GM13976 (cell line): ENCODE measurements around the gene ECE2.
A peak's percentile ranks its signal among the peaks of the same experiment; 100 is the strongest.

ENCODE experiments used
- DNase-seq: peaks from one replicate; pipeline ENCODE4 v3.0.0; 2012; ENCODE audit warnings: low spot score
- in situ Hi-C: fragments of 300-500 bp; cut with MboI; formaldehyde crosslinking; loops from one replicate; pipeline ENCODE4 v1.12.0; 2022; ENCODE audit warnings: low sequenced_read_pairs, mixed read lengths, inconsistent platforms; ENCODE audit not compliant: unreplicated experiment
- TF ChIP-seq, protein P1 (sequence below): IDR thresholded peaks from 2 replicates; pipeline ENCODE4 v1.5.1; 2012; ENCODE audit warnings: borderline replicate concordance, mild to moderate bottlenecking; ENCODE audit not compliant: insufficient read depth; ENCODE audit errors: extremely low read depth, missing control alignments, control extremely low read depth

Gene ECE2

DNA sequence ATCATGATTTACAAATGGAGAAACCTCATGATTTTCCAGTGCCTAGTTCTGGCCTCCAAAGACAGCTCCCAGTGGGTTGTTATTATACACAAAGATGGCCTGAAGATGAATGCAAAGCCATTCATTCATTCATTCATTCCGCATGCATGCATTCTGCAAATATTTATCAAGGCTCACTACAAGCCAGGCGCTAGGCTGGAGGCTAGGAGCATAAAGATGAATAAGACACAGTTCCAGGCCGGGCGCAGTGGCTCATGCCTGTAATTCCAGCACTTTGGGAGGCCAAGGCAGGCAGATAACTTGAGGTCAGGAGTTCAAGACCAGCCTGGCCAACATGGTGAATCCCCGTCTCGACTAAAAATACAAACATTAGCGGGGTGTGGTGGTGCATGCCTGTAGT, 20.8 kb downstream of the ECE2 start:
- TF ChIP-seq, protein P1, sequence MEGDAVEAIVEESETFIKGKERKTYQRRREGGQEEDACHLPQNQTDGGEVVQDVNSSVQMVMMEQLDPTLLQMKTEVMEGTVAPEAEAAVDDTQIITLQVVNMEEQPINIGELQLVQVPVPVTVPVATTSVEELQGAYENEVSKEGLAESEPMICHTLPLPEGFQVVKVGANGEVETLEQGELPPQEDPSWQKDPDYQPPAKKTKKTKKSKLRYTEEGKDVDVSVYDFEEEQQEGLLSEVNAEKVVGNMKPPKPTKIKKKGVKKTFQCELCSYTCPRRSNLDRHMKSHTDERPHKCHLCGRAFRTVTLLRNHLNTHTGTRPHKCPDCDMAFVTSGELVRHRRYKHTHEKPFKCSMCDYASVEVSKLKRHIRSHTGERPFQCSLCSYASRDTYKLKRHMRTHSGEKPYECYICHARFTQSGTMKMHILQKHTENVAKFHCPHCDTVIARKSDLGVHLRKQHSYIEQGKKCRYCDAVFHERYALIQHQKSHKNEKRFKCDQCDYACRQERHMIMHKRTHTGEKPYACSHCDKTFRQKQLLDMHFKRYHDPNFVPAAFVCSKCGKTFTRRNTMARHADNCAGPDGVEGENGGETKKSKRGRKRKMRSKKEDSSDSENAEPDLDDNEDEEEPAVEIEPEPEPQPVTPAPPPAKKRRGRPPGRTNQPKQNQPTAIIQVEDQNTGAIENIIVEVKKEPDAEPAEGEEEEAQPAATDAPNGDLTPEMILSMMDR = no peak
- no peak for DNase-seq
- in situ Hi-C loops = no loop called here

DNA sequence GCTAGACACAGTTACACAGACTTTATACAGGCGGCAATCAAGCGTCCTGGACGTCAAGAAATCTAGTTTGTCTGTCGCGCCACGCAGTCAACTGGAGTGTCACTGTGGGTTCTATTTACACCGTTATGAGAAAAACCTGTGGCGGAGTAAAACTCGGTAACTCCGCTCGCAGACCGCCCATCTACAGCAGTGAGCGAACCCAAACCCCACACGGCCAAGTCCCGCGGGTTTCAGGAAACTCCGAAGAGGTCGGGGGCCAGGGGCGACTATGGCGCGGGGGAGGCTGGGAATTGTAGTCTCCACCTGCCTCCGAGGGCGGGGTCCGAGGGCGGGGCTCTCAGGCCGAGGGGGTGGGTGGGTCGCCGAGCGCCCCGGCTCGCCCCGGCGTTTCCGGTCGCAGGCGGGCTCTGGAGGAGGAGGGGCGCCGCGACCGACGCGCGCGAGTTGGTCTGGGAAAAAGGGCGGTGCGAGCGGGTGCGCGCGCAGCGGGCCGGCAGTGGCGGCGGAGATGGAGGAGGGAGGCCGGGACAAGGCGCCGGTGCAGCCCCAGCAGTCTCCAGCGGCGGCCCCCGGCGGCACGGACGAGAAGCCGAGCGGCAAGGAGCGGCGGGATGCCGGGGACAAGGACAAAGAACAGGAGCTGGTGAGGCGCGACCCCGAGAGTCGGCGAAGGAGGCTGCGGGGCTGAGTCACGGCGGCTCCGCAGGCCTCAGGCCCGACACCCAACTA, 23.1 kb downstream of the ECE2 start, which contains the start of gene PSMD2:
PSMD2 (plus strand) TSS at position 483 of the 729 bp plus-strand sequence; CDS start at position 509, 26 bp downstream.
- peak; percentile 99 for DNase-seq
- in situ Hi-C loops = no loop called here
- TF ChIP-seq, protein P1 = no peak

DNA sequence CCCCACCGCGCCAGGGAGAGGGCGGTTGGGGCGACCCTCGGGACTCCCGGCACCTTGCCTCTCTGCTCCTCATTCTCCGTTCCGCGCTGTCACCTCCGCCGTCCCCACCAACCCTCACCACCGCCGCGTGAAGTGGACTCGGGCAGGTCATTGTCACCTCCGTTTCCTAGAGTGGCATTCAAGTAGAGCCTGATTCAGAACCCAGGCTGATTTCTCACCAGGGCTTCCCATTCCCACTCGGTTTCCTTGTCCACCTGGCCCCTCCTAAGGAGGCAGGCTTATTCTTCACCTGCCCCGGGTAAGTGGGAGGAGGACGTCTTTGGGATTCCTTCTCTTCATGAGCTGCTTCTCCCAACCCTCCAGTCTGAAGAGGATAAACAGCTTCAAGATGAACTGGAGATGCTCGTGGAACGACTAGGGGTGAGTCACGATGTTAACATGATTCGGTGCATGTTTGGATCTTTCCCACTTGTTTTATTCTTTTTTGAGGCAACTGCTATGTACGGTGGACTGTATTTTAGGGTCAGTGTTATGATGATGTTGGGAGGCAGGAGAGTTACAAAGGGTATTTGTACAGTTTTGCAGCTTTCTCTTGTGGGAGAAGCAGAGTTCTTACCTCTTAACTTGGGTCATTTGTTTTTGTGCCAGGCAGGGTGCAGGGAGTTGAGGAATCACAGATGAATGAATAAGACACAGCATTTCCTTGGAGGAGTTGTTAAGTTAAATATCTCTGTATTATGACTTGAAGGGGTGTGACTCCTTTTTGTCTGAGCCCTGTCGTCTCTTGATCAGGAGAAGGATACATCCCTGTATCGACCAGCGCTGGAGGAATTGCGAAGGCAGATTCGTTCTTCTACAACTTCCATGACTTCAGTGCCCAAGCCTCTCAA, 23.9 kb downstream of the ECE2 start:
- in situ Hi-C loops = no loop called here

DNA sequence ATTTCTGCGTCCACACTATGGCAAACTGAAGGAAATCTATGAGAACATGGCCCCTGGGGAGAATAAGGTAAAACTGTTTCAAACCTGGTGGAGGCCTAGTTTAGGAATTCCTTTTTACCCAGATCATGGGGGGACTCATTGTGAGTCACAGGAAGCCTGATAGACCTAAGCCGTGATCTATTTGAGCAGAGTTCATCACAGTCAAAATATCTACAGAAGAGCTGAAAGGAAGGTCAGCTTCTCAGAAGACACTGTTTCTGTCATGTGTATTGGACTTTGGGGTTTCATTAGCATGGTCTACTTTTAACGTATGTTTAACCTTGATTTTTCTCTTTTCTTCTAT, 24.5 kb downstream of the ECE2 start:
- in situ Hi-C loops = no loop called here
- DNase-seq = no peak
- TF ChIP-seq, protein P1 = no peak

More for the DNA sequence above, 23.9 kb downstream of the ECE2 start:
- no peak for DNase-seq
- TF ChIP-seq, protein P1 = no peak

DNA sequence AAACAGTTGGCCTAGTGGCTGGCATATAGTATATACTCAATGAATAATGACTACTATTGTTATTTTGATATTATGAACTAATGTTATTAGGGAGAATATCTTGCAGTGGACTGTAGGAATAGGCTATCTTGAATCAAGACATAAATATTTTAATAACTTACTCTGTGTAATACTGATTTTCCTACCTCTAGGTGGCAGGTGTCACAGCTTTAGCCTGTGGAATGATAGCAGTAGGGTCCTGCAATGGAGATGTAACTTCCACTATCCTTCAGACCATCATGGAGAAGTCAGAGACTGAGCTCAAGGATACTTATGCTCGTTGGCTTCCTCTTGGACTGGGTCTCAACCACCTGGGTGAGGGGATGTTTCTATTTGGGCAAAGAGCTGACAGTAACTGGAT, 29.8 kb downstream of the ECE2 start:
- TF ChIP-seq, protein P1 = no peak
- DNase-seq = no peak

DNA sequence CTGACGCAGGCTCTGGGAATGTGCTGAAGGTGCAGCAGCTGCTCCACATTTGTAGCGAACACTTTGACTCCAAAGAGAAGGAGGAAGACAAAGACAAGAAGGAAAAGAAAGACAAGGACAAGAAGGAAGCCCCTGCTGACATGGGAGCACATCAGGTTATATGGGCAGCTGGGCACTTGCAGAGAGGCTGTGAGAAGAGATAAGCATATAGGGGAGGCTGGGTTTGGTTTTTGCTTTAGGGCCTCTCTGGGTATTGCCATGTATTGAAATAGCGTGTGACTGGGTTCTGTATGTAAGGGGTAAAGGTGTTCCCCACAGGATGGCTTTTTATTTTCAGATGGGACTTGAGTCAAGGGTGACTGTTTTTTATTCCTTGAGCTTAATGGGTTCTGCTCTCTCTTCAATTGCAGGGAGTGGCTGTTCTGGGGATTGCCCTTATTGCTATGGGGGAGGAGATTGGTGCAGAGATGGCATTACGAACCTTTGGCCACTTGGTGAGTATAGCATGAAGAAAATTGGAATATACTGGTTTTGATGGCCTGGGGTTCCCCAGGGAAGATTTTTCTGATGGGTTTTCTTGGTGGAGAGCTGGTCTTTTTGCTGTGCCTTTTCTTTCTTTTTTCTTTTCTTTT, 30.6 kb downstream of the ECE2 start:
- no peak for DNase-seq
- TF ChIP-seq, protein P1 = no peak
- in situ Hi-C loops = no loop called here

More for the DNA sequence above, 29.8 kb downstream of the ECE2 start:
- in situ Hi-C loops = no loop called here
